M059J (cell line): ENCODE results near the gene DCAF10. TPM values are rescaled to one million over a fixed set of nuclear protein-coding genes. Genes with fewer than 3 reads are reported as not detected.
A peak's percentile ranks its signal among the peaks of the same experiment; 100 is the strongest.
"Not testable (repeated sequence)": the region's sequence is repeated elsewhere in the genome, so short reads cannot be mapped to it uniquely, and the experiment has no call there.

ENCODE experiments used
- DNase-seq: peaks from one replicate; pipeline ENCODE4 v3.0.0-alpha.2; 2012; ENCODE audit warnings: low read depth
- total RNA-seq: library from RNA; depleted of rRNA; stranded (reverse); fragments of >200 nt; shearing (Covaris generic); gene quantifications from 2 replicates; pipeline ENCODE4 v1.2.3, GENCODE V29; 2014

Gene DCAF10
- total RNA-seq, 1 experiment from 2014 or later: 29.3 TPM

- DNase-seq: no peak
Observed at GRCh38 chr9:37790096-37790495, 10.5 kb upstream of the DCAF10 start.

DNA sequence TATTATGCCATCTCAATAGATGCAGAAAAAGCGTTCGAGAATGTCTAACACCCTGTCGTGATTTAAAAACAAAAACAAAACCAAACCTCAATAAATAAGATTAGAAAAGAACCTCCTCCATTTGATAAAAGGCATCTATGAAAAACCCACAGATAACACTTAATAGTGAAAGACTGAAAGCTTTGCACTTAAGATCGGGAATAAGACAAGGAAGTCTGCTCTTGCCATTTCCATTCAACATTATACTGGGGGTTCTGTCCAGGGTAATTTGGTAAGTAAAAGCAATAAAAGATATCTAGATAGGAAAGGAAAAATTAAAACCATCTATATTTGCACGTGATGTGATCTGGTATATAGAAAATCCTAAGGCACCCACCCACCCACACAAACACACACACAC is 8.5 kb upstream of the DCAF10 start:
- no peak for DNase-seq

GRCh38 chr9:37796232-37796631 is 4.4 kb upstream of the DCAF10 start:
- no peak for DNase-seq

- no peak for DNase-seq
Observed at GRCh38 chr9:37798677-37799076, 1.9 kb upstream of the DCAF10 start.

DNA sequence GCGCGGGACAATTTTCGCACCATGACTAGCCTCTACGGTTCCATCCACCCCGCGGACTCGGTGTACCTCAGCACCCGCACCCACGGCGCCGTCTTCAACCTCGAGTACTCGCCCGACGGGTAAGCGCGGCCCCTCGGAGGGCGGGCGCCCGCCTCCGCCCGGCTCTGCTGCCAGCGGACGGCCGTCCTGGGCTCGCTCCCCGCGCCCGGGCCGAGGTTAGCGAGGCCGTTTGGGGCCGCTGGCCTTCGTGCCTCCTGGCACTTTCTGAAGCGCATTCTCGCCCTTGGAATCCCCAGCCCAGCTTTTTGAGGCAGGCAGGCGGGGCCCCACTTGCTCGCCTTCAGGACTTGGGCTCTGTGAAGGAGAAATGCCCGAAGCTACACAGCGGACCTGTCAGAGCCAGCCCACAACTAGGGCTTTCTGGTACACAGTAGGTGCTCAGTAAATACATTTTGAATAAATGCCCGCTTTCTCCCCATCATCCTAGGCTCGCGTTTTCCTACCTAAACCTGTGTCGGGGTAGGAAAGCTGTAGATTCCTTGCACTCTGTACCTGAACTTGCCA is 772 bp downstream of the DCAF10 start:
- peak; percentile 44 for DNase-seq

GRCh38 chr9:37801959-37802711 is 1.5 kb downstream of the DCAF10 start:
- DNase-seq: no peak

- no peak for DNase-seq
Observed at GRCh38 chr9:37806271-37806670, 5.7 kb downstream of the DCAF10 start.

- DNase-seq: not testable (repeated sequence)
Observed at GRCh38 chr9:37809676-37810075, 9.1 kb downstream of the DCAF10 start.

- no peak for DNase-seq
Observed at GRCh38 chr9:37811906-37812476, 11.4 kb downstream of the DCAF10 start.

GRCh38 chr9:37812773-37813379 is 12.3 kb downstream of the DCAF10 start:
- no peak for DNase-seq

- DNase-seq: no peak
Observed at GRCh38 chr9:37818849-37819248, 18.3 kb downstream of the DCAF10 start.

DNA sequence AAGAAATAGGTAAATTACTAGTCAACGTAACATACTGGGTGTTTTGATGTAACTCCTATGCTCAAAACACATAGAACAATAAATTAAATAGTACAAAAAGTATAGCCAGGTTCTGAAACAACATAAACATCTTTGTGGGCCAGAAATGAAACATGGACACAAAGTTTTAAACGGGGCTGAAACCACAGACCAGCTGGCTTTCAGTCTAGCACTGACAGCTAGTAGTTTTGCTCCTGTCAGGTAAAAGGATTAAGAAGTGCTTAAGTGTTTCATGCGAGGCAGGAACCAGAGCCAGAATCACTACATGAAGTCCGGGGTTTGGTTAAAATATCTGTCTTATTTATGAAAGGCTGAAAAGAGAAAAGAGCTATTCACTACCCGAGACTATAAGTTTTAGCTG is 19.5 kb downstream of the DCAF10 start:
- no peak for DNase-seq

DNA sequence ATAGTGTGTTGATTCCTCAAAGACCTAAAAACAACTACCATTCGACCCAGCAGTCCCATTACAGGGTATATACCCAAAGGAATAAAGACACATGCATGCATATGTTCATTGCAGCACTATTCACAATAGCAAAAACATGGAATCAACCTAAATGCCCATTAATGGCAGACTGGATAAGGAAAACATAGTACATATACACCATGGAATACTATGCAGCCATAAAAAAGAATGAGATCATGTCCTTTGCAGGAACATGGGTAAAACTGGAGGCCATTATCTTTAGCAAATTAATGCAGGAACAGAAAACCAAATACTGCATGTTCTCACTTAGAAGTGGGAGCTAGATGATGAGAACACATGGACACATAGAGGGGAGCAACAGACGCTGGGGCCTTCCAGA is 24.6 kb downstream of the DCAF10 start:
- DNase-seq: not testable (repeated sequence)

DNA sequence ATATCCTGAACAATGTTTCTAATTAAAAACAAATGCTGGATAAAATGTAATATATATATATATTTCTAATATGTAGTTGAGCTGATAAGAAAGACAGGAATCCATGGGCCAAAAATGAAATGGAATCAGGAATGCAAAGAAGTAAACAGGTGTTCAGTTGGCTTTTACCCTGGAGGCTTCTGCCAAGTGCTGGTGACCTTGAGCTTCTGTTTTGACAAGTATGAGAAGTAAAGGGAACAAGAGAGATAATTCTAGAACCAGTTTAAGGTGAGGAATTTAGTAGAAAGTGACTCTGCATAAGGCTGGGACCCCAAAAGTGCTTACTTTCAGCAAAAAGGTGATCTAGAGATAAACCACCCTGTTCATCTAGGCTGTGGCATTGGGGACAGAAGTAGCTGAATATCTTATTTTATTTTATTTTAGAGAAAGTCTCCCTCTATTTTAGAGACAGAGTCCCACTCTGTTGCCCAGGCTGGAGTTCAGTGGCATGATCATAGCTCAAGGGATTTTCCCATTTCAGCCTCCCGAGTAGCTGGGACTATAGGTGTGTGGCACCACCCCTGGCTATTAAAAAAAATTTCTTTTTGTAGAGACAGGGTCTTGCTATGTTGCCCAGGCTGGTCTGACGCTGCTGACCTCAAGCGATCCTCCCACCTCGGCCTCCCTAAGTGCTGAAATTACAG is 27.0 kb downstream of the DCAF10 start:
- no peak for DNase-seq

DNA sequence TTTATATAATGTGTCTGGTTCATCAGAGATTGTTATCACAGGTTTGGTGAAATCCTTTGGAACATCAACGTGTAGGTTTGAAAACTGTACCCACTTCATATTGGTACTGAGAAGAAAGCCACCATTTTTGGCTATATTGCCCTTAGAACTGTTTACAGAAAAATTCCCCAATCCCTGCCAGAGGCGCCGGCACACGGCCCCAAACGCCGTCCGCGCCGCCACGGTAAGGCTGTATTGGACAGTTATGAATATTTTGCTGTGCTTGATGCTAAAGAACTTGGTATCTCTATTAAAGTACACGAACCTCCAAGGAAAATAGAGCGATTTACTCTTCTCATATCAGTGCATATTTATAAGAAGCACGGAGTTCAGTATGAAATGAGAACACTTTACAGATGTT is 35.2 kb downstream of the DCAF10 start:
- DNase-seq: no peak

DNA sequence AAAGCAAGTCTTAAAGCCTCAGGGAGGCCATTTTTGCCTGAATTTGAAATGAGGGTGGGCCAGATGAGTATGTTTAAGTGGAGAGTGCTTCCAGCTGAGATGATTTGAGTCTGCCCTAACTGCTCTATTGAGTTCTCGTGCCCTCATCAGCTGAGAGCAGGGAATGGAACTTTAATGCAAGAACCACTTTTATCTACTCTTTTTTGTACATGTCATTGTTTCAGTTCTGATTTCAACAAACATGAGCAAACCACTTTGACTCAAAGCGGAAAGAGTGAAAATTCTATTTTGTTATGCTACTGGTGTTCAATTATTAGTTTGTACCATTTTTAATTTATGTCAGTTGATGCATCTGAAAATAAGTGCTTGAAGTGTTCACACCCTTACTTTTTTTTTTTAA is 35.8 kb downstream of the DCAF10 start:
- DNase-seq: no peak

GRCh38 chr9:37839496-37840461 is 39.2 kb downstream of the DCAF10 start:
- DNase-seq: peak; percentile 52

GRCh38 chr9:37840560-37841194 is 40.1 kb downstream of the DCAF10 start:
- peak; percentile 84 for DNase-seq

- DNase-seq: no peak
Observed at GRCh38 chr9:37852222-37852621, 51.6 kb downstream of the DCAF10 start.

- no peak for DNase-seq
Observed at GRCh38 chr9:37856551-37856950, 56.0 kb downstream of the DCAF10 start.

GRCh38 chr9:37859043-37859442 is 58.4 kb downstream of the DCAF10 start:
- no peak for DNase-seq
